H1 (cell line): ENCODE results near the gene METRNL. TPM values are rescaled to one million over a fixed set of nuclear protein-coding genes. Genes with fewer than 3 reads are reported as not detected.

Experiments used
- CBX8 ChIP-seq: fragments of 300-800, 300-1000 bp; sonication (generic); IDR thresholded peaks from 2 replicates; pipeline ENCODE4 v1.7.1; 2016; ENCODE audit warnings: low read depth, low read length, borderline replicate concordance
- CHD2 ChIP-seq: IDR thresholded peaks from 2 replicates; pipeline ENCODE4 v1.6.1; 2012; ENCODE audit warnings: low read length, improper control_type of control experiment
- CTBP2 ChIP-seq: IDR thresholded peaks from 2 replicates; pipeline ENCODE4 v1.7.0; 2011; ENCODE audit warnings: borderline replicate concordance, mild to moderate bottlenecking, moderate library complexity, mixed read lengths, low read length; ENCODE audit not compliant: insufficient read depth, insufficient read length
- EGR1 ChIP-seq: IDR thresholded peaks from 2 replicates; pipeline ENCODE4 v1.6.1; 2011; ENCODE audit warnings: low read depth, low read length, borderline replicate concordance
- FOSL1 ChIP-seq: IDR thresholded peaks from 2 replicates; pipeline ENCODE4 v1.6.1; 2011; ENCODE audit warnings: mild to moderate bottlenecking, low read depth, low read length, moderate library complexity; ENCODE audit not compliant: insufficient read depth
- PHF8 ChIP-seq: fragments of 200-600 bp; sonication (generic); conservative IDR thresholded peaks from 2 replicates; pipeline ENCODE4 v1.7.1; 2012; ENCODE audit warnings: low read depth, mild to moderate bottlenecking, inconsistent platforms, low read length, moderate library complexity
- polyA plus RNA-seq, 7 experiments: library from polyadenylated mRNA; depleted of rRNA in 3 of 7; stranded (reverse) in 5 of 7; unstranded in 2 of 7; fragments of >200 nt in 5 of 7; fragments of 200-250 nt in 2 of 7; gene quantifications; 1 replicate in 5 of 7; 2 replicates in 1 of 7; 4 replicates in 1 of 7; pipeline versions ENCODE4 v1.2.1 to v1.2.3, GENCODE V29; 2011 to 2013; ENCODE audit warnings: missing spikeins in 2 of 7, mixed read lengths in 2 of 7
- total RNA-seq: library from RNA; stranded (reverse); fragmentation: NEBNext Ultra II Directional; extraction: Animal tissue kit (Norgen Biotek cat#: 25700); gene quantifications from 2 replicates; pipeline ENCODE4 v1.2.1, GENCODE V29; 2021
- TF ChIP-seq, protein P1 (sequence below): fragments of 300-600 bp; sonication (generic); IDR thresholded peaks from 2 replicates; pipeline ENCODE4 v1.7.1; 2012; ENCODE audit warnings: low read length, moderate library complexity, mild to moderate bottlenecking, inconsistent platforms; ENCODE audit not compliant: insufficient replicate concordance

METRNL gene
- total and polyA plus RNA-seq, 2 of the 8 experiments (the other 6 are each of a cell fraction or from before 2014, with no cell fraction given): 13.9 to 14.2 TPM

DNA sequence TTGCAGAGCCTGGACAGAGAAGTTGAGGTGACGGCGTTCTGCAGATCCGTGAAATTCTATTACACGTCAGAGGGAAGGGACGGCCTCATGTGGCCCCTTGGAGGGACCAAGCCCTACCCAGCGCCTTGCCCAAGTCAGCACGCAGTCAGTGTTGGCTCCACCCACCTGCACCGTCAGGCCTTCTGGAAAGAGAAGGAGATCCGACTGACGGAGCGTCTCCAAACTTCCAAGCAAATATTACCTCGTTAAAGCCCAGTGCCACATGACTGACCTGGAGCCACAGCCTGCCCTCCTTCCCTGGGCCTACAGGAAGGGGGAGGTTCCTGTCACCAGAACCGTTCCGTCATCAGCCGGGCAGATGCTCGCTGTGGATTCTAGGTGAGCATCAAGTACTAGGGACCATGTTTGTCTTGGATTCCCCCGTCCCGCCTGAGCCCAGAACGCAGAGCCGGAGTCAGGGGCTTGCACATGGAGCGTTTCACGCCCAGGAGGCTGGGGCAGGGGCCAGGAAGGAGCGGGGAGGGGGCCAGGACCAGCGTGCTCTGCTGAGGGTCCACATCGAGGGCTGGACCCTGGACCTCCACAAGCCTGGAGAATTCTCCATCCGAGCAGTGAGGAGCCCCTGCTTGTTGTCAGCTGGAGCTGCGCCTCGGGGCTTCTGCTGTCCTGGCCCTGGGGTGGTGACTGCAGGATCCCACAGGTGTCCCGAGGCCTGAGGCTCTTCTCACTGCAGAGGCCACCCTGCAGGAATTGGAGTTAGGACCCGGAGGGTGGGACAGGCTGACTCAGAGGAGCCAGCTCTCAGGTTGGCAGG, 22.6 kb upstream of the METRNL start (continued):
- TF ChIP-seq, protein P1, sequence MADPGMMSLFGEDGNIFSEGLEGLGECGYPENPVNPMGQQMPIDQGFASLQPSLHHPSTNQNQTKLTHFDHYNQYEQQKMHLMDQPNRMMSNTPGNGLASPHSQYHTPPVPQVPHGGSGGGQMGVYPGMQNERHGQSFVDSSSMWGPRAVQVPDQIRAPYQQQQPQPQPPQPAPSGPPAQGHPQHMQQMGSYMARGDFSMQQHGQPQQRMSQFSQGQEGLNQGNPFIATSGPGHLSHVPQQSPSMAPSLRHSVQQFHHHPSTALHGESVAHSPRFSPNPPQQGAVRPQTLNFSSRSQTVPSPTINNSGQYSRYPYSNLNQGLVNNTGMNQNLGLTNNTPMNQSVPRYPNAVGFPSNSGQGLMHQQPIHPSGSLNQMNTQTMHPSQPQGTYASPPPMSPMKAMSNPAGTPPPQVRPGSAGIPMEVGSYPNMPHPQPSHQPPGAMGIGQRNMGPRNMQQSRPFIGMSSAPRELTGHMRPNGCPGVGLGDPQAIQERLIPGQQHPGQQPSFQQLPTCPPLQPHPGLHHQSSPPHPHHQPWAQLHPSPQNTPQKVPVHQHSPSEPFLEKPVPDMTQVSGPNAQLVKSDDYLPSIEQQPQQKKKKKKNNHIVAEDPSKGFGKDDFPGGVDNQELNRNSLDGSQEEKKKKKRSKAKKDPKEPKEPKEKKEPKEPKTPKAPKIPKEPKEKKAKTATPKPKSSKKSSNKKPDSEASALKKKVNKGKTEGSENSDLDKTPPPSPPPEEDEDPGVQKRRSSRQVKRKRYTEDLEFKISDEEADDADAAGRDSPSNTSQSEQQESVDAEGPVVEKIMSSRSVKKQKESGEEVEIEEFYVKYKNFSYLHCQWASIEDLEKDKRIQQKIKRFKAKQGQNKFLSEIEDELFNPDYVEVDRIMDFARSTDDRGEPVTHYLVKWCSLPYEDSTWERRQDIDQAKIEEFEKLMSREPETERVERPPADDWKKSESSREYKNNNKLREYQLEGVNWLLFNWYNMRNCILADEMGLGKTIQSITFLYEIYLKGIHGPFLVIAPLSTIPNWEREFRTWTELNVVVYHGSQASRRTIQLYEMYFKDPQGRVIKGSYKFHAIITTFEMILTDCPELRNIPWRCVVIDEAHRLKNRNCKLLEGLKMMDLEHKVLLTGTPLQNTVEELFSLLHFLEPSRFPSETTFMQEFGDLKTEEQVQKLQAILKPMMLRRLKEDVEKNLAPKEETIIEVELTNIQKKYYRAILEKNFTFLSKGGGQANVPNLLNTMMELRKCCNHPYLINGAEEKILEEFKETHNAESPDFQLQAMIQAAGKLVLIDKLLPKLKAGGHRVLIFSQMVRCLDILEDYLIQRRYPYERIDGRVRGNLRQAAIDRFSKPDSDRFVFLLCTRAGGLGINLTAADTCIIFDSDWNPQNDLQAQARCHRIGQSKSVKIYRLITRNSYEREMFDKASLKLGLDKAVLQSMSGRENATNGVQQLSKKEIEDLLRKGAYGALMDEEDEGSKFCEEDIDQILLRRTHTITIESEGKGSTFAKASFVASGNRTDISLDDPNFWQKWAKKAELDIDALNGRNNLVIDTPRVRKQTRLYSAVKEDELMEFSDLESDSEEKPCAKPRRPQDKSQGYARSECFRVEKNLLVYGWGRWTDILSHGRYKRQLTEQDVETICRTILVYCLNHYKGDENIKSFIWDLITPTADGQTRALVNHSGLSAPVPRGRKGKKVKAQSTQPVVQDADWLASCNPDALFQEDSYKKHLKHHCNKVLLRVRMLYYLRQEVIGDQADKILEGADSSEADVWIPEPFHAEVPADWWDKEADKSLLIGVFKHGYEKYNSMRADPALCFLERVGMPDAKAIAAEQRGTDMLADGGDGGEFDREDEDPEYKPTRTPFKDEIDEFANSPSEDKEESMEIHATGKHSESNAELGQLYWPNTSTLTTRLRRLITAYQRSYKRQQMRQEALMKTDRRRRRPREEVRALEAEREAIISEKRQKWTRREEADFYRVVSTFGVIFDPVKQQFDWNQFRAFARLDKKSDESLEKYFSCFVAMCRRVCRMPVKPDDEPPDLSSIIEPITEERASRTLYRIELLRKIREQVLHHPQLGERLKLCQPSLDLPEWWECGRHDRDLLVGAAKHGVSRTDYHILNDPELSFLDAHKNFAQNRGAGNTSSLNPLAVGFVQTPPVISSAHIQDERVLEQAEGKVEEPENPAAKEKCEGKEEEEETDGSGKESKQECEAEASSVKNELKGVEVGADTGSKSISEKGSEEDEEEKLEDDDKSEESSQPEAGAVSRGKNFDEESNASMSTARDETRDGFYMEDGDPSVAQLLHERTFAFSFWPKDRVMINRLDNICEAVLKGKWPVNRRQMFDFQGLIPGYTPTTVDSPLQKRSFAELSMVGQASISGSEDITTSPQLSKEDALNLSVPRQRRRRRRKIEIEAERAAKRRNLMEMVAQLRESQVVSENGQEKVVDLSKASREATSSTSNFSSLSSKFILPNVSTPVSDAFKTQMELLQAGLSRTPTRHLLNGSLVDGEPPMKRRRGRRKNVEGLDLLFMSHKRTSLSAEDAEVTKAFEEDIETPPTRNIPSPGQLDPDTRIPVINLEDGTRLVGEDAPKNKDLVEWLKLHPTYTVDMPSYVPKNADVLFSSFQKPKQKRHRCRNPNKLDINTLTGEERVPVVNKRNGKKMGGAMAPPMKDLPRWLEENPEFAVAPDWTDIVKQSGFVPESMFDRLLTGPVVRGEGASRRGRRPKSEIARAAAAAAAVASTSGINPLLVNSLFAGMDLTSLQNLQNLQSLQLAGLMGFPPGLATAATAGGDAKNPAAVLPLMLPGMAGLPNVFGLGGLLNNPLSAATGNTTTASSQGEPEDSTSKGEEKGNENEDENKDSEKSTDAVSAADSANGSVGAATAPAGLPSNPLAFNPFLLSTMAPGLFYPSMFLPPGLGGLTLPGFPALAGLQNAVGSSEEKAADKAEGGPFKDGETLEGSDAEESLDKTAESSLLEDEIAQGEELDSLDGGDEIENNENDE: no peak
- no peak for TF ChIP-seq FOSL1
- no peak for TF ChIP-seq CBX8
- no peak for TF ChIP-seq EGR1
- no peak for TF ChIP-seq PHF8
- TF ChIP-seq CTBP2: no peak
- no peak for TF ChIP-seq CHD2
